Stimulated activated CD4-positive, alpha-beta T cell treated with anti-CD3 and anti-CD28 coated beads, TNF-alpha, amount 100 ng/mL, for 4 hours (primary cell): ENCODE data around the gene FOXF2.
A peak's percentile ranks its signal among the peaks of the same experiment; 100 is the strongest.

Experiments used
- DNase-seq, 3 experiments: peaks; one replicate each; pipeline ENCODE4 v3.0.0-alpha.2; 2020; ENCODE audit warnings: low read depth in 3 of 3

The FOXF2 gene

DNA sequence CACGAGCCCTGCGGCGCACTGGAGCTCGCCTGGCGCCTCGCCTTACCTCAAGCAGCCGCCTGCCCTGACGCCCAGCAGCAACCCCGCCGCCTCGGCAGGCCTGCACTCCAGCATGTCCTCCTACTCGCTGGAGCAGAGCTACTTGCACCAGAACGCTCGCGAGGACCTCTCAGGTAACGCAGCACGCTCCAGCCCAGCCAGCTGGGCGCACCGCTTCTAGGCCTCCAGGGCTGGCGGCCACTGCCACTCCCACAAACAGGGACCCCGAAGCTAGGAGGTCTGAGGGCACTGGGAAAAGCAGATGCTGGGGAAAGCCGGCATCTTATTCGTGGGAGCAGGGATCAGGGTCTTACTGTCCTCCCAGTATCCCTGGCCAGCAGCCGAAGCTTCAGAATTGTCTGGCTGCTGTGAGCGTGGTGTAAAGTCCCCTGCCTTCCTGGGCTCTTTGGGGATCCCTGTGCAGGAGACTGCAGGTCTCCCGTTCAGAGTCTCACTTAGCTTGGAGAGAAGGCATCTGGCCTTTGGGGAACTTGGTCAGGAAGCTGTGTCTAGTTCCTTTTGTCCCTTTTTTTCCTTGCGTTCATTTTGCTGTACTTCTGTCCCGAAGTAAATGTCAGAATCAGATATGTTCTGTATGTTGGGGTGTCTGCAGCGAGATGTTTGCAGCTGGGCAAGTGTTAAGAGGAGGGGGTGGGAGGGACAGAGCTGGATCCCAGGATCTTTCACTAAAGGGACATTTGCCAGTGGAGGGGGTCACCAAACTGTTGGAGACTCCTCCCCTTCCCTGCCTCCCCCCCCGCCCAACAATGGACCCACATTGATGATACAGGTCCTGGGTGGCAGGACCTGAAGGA lies 1.8 kb downstream of the FOXF2 start:
- DNase-seq, result no peak

DNA sequence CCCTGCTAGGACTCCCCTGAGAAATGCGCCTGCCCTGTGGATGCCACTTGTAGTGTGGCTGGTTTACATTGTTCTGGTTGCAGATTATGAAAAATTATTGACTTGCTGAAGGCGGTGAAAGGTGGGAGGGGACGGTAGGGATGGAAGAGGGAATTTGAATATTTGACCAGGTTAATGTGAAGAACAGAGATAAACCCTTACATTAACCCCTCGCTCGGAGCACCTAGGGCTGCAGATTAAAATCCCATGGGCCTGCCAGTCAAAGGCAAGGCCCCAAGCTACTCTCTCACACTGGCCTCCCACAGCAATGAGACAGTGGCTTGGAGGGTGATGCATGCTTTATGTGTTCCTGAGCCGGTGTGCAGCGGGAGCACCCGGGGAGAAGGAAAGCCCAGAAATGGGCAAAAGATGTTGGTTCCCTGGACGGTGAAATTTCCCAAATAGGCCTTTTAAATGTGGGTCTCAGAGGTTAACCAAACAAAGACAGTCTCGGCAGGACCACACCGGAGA lies 2.5 kb downstream of the FOXF2 start:
- DNase-seq, result no peak

DNA sequence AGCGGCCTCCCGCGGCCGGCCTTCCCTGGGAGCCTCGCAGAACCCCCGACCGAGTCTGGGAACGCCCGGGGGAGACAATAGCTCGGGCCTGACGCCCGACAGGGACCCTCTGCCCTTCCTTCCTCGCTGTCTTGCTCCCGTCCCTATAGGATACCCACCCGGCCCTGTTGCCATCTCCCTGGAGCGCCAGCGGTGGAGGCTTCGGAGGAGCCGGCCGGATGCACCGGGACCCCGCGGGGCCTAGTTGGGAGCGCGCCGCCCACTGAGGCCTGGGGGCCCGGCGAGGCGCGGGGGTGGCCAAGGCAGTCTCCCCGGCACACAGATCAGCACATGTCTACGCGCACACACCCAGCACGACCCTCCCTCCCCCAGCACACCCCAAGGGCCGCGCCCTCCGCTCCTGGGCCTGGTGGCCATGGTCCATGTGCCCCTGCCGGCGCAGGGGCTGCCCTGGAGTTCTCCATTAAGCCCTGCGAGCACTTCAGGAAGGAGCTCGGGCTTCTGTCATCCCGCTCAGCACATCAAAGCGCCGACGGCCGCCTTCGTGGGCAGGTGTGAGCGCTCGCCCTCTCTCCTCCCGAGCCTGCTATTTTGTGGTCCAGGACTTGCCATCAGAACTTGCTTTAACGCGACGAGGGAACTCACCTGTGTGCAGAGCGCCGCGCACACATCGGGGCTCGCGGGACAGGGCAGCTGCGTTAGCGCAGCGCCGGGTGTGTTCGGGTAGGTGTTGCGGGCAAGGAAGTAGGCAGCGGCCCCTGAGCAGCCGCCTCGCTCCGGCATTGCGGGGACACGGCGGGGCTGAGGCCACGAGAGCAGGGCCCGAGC lies 3.7 kb downstream of the FOXF2 start:
- DNase-seq, result no peak

DNA sequence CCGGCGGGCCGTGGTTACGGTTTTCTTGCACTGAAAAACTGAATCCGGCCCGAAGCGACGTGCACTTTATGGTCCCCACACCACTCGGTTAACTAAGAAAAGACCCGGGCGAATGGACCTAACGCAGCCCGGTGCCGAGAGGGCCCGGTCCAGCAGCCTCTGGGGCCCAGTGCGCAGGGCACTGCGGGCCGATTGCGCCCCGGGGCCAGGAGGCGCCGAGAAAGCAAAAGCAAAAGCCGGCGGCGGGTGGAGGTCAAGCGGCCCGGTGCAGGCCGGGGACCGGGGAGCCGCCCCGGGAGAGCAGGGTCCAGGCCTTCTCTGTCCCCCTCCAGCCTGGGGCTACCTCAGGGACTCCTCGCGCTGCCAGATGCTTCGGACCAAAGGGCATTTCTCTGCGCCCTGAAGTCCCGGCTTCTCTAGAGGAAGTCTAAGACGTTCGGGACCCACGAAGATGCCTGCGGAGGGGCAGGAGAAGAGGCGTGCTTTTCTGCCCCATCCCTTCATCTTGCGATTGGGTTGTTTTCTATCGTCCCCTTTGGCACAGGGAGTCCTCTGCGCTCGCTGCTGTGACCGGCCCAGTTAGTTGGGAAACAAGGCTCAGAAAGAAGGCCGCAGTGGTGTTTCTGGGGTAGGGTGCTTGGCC lies 4.4 kb downstream of the FOXF2 start:
- no peak for DNase-seq

- DNase-seq, result no peak
These were observed 5.4 kb downstream of the FOXF2 start for GRCh38 chr6:1394514-1395463.

DNA sequence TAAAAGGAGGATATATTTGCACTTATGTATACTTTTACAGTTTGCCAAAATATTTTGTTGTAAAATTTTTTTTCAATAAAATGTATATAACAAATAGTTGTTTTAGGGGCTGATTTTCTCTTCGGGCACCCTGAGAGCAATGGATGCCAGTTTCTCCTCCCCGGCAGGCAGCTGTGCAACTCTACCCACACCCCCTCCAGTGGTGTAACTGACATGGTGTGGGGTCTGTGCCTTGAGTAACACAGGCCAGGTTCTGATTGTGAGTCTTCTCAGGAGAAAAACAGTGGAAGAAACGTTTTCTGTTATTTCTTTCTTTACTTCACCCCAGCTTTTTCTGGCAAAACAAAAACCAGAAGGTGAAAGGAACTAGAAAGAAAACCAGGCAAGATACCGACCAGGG lies 6.1 kb downstream of the FOXF2 start:
- no peak for DNase-seq

GRCh38 chr6:1395941-1396908 lies 6.8 kb downstream of the FOXF2 start:
- DNase-seq, result no peak

- peak; percentile 41 to 59 (median 49) for DNase-seq
These were observed 7.8 kb downstream of the FOXF2 start for GRCh38 chr6:1396952-1397868.

GRCh38 chr6:1399085-1399780 lies 9.9 kb downstream of the FOXF2 start:
- DNase-seq, result no peak

DNA sequence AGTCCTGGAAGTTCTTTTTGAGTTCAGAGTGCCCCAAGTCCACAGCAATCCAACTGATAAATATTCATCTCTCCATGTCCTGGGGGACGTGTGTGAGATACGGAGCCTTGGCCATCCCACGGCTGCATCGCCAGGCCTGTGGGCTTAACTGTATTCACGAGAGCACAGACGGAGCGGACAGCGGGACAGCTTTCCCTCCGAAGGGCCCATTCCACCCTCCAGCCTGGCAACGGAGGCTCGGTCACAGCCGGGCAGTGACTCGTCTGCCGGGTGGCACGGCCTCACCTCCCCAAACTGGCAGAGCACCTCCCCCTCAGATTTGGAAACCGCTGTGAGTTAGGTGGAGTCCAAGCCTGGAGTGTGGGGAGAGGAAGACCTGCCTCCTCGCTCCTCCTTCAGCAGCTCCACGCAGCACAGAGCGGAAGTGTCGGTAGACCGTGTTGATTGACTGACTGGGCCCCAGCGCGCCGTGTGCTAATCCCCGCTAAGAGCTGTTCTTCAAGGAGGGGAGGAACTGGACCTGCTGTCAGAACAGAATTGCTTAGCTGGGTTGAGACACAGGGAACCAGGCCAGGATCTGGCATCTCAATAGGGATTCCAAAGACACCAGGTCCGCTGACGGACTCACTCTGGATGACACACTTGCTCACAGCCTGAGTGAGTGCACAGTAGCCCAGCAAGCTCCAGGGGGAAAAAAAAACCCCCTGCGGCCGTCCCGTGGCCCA lies 10.9 kb downstream of the FOXF2 start:
- DNase-seq, result no peak

DNA sequence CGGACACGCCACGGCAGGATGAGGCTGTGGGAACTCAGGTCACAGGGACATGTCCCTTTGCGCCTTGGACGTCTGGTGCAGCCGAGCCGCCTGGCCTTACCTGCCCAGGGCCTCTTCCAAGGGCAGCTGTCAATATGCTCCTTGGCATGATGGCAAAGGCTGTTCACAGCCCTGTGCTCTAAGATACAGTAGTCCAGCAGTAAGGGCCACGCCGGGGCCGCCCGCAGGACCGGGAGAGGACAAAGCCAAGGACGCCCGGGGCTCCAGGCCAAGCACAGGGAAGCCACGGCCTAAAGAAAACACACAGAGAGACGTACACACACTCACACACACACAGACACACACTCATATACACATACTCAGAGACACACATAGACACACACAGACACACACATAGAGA lies 13.0 kb downstream of the FOXF2 start:
- no peak for DNase-seq

DNA sequence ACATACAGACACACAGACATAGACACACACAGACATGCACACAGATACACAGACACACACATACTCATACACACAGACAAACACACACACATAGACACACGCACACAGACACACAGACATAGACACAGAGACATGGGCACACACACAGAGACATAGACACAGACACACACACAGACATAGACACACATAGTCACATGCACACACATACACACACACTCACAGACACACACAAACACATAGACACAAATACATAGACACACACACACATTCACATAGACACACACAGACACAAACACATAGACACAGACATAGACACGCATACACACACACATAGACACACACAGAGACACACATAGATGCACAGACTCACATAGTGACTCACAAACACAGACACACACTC lies 13.5 kb downstream of the FOXF2 start:
- DNase-seq, result no peak

DNA sequence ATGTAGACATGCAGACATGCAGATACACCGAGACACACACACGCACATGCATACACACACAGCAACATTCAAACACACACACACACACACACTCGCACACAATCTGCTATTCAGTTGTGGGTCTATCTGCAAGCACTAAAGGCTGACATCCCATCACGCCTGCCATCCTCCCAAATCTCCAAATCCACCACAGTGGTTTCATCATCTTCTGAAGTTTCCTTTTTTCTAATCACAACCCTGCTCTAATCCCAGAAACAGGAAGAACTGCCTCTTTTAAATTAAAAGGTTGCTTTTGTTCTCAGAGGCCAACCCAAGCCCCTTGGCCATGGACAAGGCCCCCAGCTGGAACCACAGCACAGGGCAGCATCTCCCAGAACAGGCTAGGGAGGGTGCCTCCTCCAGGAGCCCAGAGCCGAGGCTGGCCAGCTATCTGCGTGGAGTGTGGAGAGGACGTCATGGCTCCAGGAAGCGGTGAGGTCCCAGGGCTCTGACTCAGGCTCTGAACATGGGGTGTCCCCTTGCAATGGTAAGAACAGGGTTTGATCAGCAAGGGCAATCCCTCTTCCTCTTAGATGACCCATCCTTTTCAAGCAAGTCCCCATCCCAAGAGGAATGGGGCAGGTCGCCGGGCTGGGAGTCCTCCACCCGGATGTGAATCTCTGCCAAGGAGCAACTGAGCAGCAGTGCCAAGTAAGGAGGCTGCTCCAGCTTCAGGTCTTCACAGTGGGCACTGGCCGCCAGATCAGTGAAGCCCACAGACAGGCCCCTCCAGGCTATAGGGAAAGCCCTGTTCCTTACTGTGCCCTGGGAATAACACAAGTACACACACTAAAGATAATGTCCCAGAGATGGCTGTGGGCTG lies 14.7 kb downstream of the FOXF2 start:
- no peak for DNase-seq

DNA sequence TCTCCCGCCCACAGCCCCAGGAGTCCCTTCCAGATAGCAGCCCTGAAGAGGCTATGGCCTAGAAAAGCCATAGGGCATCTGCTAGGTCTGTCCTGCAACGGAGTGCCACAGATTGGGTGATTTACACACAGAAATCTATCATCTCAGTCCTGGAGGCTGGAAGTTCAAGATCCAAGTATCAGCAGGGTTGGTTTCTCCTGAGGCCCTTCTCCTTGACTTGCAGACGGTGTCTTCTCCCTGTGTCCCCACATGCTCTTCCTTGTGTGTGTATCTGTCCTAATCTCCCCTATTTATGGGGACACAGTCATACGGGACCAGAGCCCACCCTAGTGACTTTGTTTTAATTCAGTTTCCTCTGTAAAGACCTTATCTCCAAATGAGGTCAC lies 15.3 kb downstream of the FOXF2 start:
- DNase-seq, result no peak

- DNase-seq, result no peak
These were observed 15.8 kb downstream of the FOXF2 start for GRCh38 chr6:1405221-1405620.

- DNase-seq, result no peak
These were observed 17.1 kb downstream of the FOXF2 start for GRCh38 chr6:1406306-1407072.
